ENCODE data around the gene COX5A.

COX5A gene

DNA sequence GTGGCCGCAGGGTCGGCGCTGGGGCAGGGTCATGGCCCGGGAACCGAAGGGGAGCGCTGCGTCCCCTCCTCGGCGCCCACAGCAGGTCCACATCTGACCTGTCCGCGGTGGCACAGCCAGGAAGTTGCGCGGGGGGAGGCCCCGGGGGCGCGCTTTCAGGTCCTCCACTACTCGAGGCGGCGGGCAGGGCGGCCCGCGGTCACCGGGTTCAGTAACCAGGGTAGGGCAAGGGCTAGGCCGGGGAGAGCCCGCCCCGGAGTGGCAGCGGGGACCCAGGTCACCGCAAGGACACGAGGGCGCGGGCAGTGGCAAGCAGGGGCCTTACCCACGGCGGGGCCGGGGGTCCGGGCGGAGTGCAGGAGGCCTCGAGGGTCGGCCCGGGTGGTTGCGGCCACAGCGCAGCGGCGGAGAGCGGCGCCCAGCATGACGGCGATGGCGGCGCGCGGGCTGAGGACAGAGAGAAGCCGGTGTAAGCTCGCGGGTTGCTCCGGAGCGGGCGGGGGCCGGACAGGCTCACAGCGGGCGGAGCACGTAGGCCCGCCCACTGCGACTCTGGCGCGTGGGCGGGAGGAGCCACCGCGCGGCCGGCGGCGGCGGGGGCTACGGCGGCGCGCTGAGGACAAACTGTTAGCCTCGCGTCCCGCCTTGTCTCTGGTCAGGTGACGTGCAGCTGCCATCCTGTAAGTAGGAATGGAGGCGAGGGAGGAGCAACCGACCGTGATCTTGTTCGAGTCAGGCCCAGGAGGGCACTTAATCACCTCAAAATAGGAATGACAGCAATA is at the start of gene COX5A:
Gene COX5A, minus strand, starts transcription at position 484 of the 782 bp plus-strand sequence. Its CDS starts 59 bp downstream, at position 425.
- FAIRE-seq = no peak

DNA sequence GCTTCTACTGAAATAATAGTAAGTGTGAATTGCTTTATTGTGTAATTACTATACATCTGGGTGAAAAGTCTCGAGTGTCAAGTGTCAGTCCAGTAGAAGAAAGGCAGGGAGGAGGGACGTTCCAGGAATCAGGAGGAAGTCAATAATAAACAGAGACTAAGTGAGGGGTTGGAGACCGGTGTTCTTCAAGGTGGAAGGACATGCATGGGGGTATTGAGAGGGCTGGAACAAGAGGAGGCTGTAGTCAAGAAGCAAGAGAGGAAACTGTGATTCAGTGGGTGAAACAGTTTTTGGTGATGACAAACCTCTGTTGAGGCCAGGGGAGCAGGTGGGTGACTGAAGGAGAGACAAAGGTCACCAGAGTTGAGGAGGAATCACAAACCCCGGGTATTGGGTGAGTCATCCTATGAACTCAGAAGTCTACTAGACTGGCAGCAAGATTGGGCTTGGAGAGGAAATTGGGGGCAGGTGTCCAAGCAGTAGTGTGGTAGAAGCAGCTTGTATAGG is 45.9 kb upstream of the COX5A start:
- no peak for FAIRE-seq

DNA sequence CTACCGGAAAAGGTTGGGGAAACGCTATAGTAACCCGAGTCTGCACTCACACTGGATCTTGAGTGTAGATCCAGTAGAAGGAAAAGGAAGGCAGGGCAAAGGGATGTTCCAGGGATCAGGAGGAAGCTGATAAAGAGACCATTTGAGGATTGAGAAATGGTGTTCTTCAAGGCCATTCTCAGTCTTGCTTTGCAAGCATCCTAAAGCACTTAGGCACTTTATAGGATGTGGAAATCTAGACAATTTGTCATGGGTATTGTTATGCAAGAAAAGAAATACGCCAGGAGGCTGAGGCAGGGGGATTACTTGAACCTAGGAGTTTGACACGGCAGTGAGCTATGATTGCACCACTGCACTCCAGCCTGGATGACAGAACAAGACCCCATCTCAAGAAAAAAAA is 44.3 kb upstream of the COX5A start:
- FAIRE-seq = no peak

DNA sequence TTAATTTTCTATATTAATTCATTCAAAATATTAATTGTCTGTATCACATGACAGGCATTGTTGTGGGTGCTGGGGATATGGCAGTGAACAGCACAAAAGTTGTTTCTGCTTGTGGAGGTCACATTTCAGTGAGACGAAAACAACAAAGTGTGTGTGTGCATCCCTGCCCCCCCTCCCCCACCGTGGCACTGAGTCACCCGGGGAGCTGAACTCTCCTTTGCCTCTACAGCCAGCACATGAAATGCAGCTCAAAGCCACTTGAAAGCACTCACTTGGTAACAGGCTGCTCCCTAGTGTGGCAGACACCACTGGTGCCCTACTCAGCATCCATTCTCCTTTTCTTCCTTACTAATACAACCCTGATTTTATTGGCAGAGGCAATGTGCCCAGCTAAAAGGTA is 40.6 kb upstream of the COX5A start:
- no peak for FAIRE-seq

DNA sequence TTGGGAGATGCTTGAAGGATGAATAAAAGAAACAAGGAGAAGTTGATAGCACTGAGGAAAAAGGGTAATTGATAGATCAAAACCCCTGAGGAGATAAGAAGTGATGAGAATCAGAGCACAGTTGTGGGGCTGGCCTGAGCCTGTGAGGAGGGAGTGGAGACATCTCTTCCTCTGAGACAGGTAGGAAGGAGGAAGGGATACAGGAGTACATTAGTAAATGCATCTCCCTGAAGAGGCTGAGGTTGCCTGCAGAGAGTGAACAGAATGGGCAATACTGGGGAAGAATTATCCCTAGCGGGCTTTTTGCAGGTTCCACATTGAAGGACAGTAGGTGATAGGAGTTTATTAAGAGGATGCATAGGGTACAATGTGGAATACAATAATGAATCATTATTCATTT is 40.2 kb upstream of the COX5A start:
- no peak for FAIRE-seq

DNA sequence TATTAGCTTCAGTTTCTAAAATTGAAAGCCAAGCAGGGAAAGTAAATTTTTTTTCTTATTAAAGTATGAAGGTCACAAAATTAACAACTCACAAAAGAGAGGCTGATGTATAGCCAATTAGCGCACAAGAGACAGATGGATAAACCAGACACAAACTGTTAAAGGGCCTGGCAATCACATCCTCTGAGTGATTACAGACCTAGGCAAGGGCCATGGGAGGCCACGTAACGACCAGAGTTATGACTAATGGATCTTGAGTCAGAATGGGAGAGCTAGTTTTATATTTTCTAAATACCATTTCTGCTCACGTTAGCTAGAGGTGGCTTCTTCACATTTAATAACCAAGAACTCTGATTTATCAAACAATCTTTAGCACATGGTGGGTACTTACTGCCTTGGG is 39.7 kb upstream of the COX5A start:
- no peak for FAIRE-seq

DNA sequence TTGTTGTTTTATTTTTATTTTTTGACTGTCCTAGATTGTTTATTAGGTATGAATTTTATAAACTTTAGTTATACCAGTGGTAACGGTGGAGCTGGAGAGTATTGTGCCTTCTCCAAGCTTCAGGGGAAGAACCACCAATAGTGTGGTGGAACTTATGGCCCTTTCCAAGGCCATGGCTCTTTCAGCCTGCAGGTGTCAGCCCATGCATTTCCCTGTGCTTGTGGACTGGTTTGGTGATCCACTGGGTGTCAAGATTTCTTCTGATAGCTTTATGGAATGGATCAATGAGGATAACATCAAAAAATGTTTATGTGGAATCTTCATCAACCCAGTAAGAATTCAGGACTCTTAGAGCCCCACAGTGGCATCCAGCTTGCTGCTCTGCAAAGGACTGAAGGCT is 38.3 kb upstream of the COX5A start:
- no peak for FAIRE-seq

DNA sequence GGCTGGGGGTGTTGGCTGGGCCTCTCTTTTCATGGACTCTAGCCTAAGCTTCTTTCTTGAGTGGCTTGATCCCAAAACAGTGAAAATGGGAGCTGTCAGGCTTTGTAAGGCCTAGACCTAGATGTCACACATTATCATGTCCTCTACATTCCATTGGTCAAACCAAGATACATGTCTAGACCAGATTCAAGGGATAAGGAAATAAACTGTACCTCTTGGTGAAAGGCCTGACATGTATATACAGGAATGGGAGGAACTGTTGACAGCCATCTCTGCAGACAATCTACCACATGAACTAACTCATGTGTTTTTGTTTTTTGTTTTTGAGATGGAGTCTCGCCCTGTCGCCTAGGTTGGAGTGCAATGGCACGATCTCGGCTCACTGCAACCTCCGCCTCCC is 29.8 kb upstream of the COX5A start:
- FAIRE-seq = no peak

DNA sequence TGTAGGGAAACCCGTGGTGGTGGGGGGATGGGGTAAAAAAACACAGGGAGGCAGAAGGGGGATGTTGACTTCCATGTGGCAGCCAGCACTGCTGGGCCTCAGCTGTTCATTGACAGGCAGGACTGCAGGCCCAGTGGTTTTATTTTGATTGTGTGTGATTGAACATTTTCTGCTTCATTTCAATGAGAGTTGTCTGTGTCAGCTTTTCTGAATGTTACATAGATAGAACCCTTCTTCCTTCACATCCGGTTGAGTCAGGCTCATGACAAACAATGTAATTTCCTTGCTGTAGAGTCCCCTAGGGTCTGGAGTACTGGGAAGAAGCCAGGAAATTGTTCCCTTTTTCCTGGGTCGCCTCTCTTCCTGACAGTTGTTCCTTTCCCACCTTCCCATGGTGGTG is 26.9 kb upstream of the COX5A start:
- no peak for FAIRE-seq

DNA sequence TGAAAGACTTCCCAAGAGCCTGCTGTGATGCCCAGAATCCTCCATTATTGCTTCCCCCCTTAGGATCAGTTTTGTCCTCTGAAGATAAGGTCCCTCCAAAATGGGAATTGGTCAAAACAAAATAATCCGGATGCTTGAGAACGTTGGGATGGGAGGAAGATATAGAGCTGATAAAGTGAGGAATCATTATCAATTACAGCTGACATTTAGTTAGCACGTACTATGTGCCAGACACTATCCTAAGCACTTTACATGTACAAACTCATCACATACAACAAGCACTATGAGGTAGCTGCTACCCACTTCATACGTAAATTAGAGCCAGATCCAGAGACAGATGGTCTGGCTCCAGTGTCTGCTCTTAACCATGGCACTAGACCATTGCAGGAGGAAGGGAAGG is 25.3 kb upstream of the COX5A start:
- FAIRE-seq = no peak

DNA sequence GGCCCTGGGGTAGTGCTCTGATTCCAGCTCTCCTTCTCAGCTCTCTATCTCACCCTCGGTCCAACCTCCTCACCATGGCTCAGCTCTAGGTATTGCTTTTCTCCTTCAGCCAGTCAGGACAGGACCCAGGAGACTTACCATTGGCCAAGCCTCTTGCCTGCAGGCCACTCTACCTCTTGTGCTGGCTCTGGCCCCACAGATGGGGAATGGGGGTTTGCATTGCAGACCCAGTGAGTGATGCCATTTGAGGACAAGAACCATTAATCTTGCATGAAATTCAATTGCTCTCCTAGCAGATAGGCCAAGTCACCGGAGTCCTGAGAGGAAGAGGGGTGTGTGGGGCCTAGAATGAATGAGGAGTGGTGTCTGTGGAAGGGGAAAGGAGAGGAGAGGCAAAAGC is 24.8 kb upstream of the COX5A start:
- FAIRE-seq = no peak

DNA sequence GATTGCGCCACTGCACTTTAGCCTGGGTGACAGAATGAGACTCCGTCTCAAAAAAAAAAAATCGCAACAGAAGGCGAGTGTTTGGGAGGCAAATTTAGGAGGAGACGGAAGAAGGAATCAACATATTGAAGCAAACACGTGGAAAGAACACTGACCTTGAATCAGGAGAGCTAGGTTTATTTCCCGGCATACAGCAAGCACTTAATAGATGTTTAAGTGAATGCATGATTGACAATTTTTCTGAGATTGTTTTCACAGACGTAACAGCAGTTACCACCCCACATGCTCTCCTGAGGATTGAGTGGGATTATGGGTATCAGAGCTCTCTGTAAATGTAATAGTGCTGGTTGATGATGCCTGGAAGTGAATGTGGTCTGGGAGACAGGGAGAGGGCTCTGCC is 24.3 kb upstream of the COX5A start:
- no peak for FAIRE-seq

DNA sequence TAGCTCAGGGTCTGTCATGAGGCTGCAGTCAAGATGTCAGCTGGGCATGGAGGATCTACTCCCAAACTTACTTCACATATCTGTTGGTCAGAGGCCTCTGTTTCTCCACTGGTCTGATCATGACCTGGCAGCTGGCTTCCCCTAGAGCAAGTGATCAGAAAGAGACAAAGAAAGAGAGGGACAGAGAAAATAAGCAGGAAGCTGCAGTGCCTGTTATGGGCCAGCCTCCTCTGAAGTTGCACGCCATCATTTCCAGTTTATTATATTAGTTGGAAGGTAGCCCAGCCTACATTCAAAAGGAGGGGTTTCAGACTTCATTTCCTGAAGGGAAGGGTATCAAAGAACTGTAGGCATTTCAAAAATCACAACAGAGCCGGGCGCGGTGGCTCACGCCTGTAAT is 23.7 kb upstream of the COX5A start:
- no peak for FAIRE-seq

DNA sequence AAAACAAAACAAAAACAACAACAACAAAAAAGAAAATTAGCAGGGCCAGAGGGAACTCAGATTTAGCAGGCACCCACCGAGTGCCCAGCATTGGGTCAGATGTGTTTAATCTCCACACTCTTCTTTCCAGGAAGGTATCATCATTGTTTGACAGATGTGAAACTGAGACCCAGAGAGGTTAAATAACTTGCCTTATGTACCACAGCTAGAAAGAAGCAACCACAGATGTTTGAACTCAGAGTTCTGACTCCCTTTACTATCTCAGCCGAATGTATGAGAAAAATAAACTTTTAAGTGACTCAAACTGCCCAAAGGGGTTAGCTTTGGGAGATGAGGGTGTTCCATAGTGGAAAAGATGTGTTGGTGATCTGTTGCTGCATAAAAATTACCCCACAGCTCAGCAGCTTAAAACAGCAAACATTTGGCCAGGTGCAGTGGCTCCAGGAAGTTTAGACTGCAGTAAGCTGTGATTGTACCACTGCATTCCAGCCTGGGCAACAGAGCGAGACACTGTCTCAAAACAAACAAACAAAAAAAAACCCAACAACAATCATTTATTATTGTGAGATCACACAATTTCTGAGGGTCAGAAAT is 23.2 kb upstream of the COX5A start:
- no peak for FAIRE-seq

DNA sequence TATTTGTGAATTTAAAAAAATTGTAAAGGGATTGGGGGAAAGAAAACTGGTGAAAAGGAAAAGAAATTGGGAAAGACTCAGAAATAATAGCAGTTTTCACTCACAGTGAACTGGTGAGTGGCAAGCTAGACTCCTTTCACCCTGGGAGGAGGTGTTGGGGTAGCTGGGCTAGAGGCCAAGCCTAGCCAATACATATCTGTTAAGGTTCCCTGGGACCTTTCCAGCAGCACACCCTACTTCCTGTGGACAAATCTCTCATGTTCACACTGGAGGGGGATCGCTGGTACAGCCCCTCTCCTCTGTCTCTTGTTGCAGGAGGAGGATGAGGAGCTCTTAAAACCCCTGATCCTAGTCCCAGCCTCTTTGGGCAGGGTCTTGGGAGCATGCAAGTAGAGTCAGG is 22.4 kb upstream of the COX5A start:
- FAIRE-seq = no peak

DNA sequence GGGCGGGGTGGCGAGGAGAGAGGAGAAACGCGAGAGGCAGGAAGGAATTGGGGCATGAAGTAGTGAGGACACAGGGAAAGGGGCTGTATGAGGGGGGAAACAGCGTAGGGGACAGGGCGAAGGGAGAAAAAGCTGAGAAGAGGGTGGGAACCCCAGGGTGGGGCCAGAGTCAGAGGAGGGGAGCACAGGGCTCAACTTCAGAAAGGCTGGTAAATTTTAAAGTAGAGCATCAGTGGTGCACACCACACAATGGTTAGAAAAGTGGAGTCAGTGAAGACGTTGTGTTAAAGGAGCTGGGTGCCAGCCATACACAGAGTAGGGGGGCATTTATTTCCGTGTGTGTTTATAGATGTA is 21.7 kb upstream of the COX5A start:
- no peak for FAIRE-seq

DNA sequence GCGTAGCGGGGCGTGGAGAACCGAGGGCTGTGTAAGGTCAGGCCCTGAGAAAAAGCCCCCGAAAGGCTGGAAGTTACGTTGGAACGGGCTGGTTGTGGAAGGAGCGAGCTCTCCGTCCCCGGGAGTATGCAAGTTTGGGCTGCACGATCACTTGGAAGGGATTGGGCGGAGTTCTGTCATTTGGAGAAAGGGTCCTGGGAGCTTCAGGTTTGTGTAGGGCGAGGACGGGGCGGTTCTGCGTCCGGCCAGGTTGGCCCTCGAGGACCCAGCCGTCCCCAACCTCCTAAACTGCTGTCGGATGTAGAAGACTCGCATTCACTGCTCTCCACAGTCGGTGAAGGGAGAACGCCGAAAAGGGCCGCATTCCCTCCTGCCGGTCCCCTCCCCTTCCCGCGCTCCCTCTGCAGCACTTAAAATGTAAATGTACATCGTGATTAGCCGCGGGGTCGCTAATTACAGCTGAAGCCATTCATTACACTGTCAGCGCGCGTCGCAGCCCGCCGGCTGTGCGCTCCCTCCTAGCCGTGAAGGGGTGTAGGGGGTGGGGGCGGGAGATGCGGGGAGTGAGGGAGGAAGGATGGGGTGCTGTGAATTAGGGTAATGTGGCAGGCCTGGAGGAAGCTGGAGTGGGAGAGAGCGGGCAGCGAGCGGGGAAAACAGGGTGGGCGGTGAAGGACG is 21.2 kb upstream of the COX5A start:
- FAIRE-seq = no peak

DNA sequence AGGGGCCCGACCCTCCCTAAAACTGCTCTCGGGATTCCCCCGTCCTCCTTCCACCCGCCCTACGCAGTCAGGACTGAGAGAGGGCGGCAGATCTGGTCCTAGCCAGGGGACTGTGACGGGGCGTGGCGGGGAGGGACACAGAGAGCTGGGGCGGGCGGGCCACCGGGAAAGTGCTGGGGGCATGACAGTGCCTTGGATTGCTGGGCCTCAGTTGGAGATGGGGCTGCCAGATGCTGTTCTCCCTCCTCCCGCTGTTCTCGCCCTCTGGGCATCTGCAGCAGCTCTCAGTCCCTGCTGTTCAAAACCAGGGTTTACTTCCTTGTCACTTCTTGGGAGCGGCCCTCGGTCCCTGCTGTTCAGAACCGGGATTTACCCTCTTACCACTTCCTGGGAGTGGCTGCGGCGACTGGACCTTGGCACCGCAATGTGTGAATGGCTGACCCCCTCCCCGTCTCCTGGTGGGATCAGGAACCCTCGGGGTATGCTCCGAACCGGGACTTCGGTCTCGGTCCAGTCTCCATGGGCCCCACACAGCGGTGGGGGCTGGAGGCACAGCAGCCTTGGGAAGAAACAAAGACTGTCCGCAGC is 20.5 kb upstream of the COX5A start:
- FAIRE-seq = no peak

DNA sequence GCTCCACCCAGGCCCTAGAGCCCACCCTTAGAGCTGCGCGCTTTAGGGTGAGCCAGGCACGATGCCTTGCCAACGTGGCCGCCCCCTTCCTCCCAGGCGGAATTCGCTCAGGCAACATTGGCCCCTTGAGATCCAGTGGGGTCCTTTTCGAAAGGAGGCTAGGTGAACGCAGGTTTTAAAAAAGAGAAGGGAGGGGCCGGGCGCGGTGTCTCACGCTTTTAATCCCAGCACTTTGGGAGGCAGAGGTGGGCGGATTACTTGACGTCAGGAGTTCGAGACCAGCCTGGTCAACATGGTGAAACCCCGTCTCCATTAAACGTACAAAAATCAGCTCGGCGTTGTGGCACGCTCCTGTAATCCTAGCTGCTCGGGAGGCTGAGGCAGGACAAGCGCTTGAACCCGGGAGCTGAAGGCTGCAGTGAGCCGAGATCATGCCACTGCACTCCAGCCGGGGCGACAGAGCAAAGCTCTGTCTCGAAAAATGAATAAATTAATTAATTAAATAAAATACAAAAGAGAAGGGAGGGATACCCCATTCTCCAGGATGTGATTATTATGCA is 19.7 kb upstream of the COX5A start:
- no peak for FAIRE-seq

DNA sequence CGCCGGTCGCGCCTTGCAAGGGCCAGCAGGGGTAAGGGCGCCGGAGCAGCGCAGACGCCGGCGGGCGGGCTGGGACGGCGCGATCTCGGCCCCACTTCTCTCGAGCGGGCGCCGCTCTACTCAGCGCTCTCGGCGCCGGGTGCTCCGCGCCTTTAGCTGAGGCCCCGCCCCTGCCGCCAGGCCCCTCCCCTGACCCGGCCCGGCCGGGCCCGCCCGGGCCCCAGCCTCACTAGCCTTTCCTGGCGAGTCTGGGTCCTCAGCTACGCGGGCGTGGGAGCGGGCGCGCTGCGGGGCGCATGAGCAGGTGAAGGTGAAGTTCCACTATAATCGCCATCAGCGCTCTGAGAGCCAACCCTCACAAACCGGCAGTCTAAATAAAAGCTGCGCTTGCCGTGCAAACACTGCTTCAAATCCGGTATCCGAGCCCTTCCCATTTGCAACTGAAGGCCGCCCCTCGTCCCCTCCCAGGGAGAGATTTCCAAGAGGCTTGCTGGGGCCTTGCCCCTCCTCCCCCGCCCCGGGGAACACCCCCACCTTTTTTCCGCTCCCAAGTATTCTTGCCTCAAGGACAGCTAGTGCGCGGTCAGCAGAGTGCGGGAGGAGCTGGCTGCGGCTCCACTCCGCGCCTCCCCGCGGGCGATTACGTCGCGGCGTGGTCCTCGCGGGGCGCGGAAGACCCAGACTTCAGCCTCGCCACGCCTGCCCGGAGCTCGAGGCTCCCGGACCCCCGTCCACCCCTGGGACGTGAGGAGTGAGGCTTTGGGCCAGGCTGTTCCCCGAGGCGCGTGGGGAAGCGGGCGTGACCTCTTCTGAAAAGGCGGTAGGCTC is 19.0 kb upstream of the COX5A start, which contains the start of gene RPP25:
Gene RPP25, minus strand, starts transcription at position 125 of the 828 bp plus-strand sequence. CDS start 189 bp downstream, outside the sequence.
- no peak for FAIRE-seq

DNA sequence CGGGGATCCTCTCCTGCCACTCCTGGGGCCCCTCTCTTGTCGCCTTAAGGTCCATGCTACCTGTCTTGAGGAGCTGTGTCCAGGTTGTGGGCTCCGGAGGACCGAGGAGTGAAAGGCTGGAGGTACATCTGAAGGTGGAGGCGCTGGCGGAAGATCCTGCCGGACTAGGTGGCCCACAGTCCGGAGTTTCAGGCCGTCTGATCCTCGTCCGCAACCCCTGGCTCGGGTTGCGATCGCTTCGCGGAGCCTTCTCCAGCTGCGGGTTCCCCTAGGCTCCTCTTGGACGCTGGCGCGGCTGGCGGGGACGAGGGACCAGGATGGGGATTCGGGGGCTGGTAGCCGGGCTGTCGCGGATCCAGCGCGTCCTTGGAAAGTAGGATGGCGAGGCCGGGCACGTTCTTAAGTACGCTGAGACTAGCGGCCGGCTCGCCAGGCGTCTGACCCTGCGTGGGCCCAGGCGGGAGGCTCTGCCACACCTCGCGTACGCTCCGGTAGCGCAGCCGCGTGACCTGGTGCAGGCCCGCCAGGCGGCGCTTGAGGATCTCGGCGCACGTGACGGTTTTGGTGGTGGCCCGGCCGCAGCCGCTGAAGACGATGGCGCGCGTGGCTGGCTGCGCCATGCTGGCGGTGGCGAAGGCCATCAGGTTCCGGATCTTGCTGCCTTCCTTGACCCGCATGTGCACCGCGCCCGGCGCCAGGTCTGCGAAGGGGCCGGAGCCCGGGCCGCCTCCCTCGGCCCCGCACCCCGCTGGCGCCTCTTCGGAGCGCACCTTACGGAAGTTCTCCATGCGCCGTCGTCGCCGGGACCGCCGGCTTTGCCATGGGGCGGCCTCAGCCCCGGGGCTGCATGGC is 18.1 kb upstream of the COX5A start:
- no peak for FAIRE-seq
